ENCODE measurements around the gene MAPK8IP1.
"Not testable (repeated sequence)": the region's sequence is repeated elsewhere in the genome, so short reads cannot be mapped to it uniquely, and the experiment has no call there.

Gene MAPK8IP1

DNA sequence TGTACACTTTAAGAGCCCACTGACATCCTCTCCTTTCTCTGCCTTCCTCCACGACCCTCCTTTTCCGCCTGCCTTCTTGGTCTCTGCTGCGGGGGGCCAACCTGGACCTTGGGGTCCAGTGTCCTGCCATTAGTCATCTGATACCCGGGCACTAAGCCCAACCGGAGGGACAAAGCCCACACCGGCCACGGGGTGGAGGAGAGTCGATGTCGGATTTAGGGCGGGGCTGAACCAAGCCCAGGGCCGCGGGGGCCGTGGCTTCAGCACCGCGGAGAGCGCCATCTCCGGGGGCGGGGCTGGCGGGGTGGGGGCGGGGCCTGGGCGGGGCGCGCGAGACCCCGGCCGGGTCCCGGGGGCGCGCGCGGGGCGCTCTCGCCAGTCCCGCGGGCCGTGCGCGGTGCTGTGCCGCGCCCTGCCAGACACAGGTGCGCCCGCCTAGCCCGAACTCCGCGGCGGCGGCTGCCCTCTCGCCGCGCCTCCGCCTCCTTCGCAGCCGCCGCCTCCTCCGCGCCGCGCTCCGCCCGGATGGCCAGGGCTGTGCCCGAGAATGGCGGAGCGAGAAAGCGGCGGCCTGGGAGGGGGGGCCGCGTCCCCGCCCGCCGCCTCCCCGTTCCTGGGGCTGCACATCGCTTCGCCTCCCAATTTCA, at the start of gene MAPK8IP1:
MAPK8IP1 (plus strand) TSS at position 378 of the 647 bp plus-strand sequence; CDS start at position 548, 170 bp downstream.
- DNase-seq (ENCODE audit: low read depth, low spot score) = peak; percentile 71

DNA sequence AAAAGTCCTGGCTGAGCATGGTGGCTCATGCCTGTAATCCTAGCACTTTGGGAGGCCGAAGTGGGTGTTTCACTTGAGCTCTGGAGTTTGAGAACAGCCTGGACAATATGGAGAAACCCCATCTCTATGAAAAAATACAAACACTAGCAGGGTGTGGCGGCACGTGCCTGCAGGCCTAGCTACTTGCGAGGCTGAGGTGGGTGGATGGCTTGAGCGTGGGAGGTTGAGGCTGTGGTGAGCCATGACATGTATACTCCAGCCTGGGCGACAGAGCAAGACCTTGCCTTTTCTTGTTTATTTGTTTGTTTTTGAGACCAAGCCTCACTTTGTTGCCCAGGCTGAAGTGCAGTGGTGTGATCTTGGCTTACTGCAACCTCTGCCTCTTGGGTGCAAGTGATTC, 46.2 kb upstream of the MAPK8IP1 start:
- no peak for DNase-seq (ENCODE audit: low read depth, low spot score)

DNA sequence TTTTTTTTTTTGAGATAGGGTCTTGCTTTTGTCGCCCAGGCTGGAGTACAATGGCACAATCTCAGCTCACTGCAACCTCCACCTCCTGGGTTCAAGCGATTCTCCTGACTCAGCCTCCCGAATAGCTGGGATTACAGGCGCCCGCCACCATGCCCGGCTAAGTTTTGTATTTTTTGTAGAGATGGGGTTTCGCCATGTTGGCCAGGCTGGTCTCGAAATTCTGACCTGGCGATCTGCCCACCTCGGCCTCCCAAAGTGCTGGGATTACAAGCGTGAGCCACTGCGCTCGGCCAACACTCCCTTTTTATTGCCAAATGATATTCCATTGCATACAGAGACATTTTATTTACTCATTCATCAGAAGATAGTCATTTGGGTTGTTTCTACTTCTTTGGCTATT, 45.2 kb upstream of the MAPK8IP1 start:
- DNase-seq (ENCODE audit: low read depth, low spot score) = not testable (repeated sequence)

DNA sequence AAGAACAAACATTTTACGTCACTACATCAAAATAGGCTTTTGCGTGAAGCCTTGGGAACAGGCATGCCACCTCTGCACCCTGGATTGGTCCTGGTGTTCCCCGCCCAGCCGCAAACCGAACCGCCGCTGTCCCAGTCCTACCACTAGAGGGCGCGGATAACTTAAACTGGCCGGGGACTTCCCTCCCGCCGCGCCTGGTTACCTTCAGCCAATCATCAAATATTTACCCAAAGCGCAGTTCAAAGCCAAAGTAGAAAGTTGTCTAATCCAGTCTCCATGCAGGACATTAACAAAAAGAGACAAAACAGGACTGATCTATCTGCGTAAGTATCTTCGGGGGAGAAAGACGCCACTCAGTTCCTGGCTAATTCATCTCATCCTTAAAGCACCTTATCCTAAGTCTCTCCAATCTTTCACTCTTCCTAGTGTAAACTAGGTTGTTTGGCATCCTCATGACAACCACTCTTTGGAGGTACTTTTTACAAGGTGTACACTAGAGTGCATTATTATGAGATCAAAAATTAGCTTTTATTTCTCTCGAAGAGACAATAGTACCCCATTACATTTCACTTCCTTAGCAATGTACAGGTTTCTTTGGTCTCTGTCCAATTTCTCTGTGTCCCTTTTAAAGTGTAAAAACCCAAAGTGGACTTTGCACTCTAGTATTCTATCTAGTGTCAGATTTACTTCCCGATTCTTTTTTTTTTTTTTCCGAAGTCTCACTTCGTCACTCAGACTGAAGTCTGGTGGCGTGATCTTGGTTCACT, 42.1 kb upstream of the MAPK8IP1 start:
- peak; percentile 95 for DNase-seq (ENCODE audit: low read depth, low spot score)

DNA sequence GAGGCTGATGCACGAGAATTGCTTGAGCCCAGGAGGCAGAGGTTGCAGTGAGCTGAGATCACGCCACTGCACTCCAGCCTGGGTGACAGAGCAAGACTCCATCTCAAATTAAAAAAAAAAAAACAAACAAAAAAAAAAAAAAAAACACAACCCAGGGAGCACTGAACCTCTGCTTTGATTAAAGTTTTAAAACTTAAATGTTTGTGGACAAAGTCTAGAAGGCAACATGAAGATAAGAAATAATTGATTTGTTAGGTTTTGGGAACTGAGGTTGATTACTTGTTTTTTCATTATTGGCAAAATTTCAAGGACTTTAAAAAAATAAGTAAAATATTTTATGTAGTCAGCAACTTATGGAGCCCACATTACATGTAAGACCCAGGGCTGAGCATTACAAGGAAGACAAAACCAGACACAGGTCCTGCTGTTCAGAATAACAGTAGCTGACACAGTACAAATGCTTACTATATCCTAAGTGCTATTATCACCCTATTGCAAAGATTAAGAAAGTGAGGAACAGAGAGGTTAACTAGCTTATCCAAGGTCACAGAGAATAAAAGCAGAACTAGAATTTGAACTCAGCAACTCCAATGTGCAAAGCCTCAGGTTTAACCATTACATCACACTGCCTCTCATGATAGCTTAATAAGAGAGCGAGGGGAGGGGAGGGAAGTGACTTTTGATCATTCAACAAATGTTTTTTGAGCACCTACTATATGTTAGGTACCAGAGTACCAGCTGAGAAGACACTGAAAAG, 40.5 kb upstream of the MAPK8IP1 start:
- DNase-seq (ENCODE audit: low read depth, low spot score) = no peak

DNA sequence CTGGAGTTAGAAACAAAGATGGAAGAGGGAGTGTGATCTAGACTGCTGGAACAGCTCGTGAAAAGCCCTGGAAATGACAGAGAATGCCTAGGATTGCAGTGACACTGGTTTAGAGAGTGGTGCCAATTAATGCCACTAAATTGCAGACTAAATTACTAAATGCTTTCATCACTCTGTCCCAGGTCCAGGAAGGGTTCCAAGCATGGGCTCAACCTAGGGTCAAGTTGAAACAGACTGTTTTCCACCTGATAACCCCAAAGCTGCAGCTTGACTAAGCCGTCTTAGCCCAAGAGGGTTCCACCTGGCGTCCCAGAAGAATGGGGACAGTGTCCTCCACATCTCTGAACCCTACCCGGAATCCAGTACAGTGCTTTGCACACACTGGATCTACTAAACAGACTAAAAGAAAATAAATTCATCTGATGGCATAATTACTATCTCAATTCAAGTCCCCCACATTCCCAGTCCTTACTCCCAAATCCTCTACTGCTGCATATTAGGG, 39.2 kb upstream of the MAPK8IP1 start:
- DNase-seq (ENCODE audit: low read depth, low spot score) = no peak

DNA sequence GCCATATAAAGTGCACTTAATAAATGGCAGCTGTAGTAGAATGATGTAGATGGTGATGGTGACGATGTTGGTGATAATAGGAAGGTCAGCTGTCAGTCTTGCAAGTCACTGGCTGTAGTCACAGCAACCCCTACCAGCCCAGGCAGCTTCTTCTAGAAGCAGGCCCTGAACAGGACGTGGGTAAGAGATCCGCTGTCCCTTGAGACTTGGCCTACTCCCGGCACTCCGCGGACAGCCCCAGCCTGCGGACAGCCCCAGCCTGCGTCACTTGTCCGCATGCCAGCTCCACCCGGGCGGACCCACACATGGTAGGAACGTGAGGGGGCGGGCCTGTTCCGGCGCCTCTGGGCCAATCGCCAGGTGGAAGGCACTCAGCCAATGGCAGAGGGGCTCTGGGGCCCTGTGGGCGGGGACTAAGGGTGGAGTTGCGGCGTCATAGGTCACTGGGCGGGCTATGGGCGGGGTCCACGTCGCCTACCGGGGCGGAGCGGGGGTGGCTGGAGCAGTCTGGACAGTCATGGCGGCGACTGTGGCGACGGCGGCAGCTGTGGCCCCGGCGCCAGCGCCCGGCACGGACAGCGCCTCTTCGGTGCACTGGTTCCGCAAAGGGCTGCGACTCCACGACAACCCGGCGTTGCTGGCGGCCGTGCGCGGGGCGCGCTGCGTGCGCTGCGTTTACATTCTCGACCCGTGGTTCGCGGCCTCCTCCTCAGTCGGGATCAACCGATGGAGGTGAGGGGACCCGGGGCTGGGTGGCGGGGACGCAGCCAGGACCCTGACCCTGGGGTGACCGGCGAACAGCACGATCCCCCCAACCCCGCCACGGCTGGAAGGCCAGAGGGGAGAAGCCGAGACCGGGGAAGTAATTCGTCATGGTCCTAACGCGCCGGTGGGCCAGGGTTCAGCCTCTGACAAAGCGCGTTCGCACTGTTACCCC, 38.2 kb upstream of the MAPK8IP1 start, which contains the start of gene CRY2:
CRY2 (plus strand) TSS at position 502 of the 937 bp plus-strand sequence; CDS start at position 518, 16 bp downstream.
- DNase-seq (ENCODE audit: low read depth, low spot score) = peak; percentile 99

DNA sequence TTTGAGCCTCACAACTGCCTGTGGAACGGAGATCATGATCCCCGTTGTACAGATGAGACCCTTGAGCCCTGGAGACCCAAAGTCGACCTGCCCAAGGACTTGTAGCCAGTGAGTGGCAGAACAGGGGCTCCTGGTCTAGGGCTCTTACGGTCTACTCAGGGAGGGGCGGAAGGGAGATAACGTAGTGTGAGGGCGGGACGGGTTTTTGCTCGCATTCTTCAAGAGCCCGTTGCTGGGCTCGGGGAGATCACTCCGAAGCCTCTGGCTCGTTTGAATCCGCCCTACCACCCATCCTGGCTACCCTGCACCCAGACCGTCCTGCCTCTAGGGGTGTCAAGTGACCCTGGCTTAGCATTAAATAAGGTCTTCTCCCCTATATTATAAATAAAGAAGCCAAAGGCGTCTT, 37.5 kb upstream of the MAPK8IP1 start:
- peak; percentile 75 for DNase-seq (ENCODE audit: low read depth, low spot score)

DNA sequence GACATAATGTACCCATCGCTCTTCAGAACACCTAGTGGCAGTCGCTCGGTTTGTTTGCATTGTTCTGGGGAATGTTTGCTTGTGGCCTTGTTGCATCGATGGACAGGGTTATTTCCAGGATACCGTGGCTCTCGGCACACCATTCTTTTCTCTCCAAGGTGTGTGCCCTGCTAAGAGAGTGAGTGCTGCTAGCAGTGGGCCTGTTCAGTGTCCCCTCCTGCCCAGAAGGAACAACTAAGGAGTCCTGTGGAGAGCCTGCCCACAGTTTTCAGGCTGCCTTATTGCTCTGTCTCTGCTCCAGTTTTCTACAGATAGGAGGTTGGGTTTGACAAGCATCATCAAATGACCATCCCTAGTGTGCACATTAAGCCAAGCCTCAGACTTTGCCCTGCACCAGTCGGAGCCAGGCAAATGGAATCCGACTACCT, 36.8 kb upstream of the MAPK8IP1 start:
- DNase-seq (ENCODE audit: low read depth, low spot score) = no peak

DNA sequence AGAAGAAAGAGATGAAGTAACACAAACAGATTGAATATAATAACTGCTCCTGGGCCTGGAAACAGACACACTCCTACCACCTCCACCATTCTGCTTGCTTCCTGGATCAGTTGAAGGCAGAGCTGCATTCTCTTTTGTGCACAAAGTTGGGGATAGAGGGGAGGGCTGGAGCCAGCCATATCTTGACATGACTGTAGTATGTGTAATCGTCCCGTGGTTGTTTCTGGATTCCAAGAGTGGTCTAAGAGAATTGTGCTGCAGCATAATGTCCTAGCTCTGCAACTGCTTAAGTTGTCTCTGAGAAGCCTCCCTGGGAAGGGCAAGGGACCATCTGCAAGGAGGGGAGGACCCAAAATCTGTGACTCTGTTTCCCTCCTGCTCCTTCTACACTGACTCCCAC, 35.0 kb upstream of the MAPK8IP1 start:
- DNase-seq (ENCODE audit: low read depth, low spot score) = peak; percentile 56

DNA sequence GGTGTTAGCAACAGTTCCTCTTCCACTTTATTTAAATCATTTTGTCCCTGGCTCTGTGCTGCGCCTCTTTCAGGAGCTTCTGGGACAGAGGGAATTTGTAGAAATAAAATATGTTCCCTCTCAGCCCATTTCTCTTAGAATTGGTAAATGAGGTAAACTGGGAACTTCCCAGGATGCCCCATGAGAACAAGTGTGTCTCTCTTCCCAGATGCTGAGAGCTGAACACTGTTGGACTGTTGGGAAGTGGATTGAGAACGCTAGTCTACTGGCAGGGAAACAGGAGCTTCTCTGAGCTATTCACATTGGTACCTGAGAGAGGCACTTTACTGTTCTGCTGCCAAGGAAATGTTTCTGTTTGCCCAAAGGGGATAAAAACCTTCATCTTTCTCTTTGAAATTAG, 34.2 kb upstream of the MAPK8IP1 start:
- no peak for DNase-seq (ENCODE audit: low read depth, low spot score)

DNA sequence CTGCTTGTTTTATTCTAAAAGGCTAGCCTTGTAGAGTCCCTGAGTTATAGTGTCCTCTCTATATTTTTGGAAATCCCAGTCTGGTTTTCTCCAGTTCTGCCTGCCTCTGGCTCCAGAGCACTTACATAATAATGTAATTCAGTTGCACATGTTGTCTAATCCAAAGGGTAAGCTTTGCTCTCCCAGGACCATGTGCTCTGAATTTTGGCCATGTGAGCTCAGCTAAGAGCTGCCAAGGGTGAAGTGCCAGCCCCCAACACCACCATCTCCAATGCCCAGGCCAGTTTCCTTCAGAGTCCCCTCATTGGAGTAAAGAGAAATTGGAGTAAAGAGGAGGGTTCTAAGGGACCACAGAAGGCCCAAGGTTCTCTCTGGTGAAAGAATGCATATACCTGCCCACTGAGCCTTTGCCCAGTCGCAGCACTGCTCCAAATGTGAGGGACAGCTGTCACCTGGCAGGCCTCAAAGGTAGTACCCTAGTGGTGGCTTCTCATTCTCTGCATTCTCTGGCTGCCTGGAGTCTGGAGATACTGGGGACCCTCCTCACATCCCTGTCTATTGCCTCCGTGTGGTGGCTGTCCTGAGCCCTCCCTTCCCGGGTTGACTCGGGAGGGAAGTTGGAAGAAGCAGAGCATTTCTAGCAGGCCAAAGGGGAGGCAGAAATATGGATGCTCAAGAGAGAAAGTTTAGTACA, 33.3 kb upstream of the MAPK8IP1 start:
- no peak for DNase-seq (ENCODE audit: low read depth, low spot score)

DNA sequence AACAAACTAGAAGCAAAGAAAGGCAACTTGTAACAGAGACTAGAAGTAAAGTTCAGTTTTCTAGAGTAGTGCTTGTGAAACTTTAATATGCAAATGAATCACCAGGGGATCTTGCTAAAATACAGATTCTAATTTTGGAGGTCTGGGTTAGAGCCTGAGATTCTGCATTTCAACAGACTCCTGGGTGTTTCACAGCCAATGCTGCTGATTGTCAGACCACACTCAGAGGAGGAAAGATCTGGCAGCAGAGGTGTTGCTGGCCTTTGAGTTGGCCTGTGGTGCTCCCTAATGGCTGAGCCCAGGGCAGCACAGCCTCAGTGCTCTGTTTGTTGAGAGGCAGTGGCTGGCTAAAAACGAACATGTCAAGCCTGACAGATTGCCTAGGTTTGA, 32.7 kb upstream of the MAPK8IP1 start:
- DNase-seq (ENCODE audit: low read depth, low spot score) = no peak

DNA sequence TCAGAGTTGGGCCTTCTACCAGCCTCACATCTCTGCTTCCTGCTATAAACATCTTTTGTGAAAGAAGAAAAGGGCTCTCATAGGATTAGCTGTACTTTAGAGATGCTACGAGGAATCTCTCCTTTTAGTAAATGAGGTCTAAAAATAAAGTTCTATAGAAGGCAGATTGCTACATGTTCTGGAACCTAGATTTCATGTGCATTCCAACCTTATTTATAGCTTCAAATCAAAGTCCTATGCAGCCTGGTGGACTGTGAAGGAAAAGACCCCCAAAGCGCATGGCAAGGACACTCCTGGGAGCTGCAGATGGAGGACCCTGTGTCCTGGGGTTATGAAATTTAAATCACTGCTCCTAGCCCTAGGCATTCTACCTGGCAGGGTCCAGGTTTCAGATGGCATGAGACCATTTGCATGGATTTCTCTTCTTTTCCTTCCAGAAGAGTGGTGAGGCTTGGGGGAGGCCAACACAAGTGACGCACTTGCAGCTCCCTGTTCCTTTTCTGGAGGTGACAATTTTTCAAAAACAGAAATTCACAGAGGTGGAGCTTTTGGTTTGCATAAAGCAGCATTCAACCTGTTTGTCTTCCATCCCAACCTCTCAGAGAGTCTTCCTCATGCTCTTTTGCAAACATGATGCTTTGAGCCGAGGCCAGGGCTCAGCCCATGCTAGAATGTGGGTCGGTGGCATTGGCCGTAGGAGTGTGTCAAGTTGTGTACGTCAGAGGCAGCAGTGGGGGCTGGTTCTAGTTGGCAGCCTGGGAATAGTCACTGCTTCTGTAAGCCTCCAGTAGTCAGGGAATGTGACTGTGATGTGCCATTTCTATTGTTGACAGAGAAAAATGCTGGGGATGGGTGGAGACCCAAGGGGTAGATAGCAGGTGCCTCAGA, 31.9 kb upstream of the MAPK8IP1 start:
- no peak for DNase-seq (ENCODE audit: low read depth, low spot score)

DNA sequence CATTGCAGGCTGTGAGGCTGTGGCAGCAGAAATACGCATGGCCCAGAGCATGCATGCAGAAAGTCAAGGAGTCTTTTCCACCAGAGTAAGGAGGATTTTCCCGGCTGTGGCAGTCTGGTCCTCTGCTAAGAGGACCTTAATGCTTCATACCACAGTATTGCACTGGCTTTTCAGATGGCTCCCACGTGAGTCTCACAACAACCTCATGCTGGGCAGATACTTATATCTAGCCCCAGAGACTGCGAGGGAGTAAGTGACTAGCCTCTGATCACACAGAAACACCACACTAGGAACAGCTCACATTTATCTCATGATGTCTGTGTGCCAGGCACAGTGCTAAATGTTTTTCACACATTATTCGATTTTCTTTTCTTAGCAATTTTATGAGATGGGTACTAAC, 30.1 kb upstream of the MAPK8IP1 start:
- DNase-seq (ENCODE audit: low read depth, low spot score) = no peak

DNA sequence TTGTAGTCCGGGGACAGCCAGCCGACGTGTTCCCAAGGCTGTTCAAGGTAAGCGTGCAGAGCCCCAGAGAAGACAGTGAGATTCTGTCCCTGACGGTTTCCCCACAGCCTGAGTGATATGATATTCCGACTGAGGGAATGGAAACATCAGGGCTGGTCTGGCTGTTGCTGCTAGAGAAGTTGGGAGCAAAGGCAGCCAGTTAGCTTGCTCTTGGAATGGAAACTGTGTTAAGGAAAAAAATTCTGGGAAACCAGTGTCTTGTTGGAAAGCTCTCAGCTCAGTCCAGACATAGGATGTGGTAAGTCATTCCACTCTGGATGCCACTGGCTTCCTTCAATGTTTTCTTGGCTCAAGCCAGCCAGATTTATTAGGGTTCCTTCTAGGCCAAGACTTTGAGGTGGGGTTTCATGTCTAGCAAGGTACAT, 29.4 kb upstream of the MAPK8IP1 start:
- DNase-seq (ENCODE audit: low read depth, low spot score) = peak; percentile 61

DNA sequence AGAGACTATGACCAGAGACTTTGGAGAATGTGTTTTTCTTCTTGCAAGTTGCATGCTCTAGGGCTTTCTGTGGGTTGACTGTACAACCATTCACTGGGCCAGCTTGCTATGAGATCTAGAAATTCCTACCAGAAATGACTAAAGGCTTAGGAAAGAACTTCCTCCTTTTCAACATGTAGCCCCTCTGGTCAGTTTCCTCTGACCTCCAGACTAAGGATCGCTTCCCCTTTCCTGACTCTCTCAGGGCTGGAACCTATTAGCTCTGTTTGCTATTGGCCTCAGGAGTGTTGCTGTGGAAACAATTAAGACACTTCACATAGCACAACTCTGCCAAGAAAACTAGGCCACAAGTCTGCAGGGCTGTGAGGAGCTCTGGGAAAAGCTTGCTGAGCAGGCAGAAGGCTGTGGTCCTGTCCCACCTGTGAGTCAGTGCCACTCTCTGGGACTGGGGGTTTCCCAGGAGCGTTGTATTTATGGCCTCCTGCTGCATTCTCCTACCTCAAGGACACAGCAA, 27.4 kb upstream of the MAPK8IP1 start:
- peak; percentile 95 for DNase-seq (ENCODE audit: low read depth, low spot score)

DNA sequence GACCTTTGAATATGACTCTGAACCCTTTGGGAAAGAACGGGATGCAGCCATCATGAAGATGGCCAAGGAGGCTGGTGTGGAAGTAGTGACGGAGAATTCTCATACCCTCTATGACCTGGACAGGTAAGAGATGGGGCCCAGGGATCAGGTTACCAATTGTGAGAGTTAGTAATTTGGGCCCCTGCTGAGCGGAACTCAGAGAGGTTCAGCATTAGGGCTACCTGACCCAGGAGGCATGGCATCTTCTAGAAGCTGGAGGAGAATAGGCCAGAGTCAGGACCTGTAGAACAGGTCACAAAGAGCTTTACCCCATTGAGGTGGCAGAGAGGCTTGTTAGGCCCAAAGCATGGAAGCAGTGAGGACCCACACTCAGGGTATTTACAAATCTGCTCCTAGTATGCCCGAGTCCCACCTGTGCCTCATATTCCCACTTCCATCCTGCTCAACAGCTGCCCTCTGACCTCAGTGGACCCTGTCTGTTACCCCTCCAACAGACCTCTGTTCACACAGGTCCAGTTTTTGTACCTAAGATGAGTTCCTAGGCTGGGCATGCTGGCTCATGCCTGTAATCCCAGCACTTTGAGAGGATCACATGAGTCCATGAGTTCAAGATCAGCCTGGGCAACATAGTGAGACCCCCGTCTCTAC, 26.6 kb upstream of the MAPK8IP1 start:
- DNase-seq (ENCODE audit: low read depth, low spot score) = no peak
